GF-D8 (cell line): ENCODE measurements around the gene BRME1.

Source experiments
- DNase-seq: peaks from one replicate; lab custom pipeline; 2025; lab: John Stamatoyannopoulos, UW

The BRME1 gene

DNA sequence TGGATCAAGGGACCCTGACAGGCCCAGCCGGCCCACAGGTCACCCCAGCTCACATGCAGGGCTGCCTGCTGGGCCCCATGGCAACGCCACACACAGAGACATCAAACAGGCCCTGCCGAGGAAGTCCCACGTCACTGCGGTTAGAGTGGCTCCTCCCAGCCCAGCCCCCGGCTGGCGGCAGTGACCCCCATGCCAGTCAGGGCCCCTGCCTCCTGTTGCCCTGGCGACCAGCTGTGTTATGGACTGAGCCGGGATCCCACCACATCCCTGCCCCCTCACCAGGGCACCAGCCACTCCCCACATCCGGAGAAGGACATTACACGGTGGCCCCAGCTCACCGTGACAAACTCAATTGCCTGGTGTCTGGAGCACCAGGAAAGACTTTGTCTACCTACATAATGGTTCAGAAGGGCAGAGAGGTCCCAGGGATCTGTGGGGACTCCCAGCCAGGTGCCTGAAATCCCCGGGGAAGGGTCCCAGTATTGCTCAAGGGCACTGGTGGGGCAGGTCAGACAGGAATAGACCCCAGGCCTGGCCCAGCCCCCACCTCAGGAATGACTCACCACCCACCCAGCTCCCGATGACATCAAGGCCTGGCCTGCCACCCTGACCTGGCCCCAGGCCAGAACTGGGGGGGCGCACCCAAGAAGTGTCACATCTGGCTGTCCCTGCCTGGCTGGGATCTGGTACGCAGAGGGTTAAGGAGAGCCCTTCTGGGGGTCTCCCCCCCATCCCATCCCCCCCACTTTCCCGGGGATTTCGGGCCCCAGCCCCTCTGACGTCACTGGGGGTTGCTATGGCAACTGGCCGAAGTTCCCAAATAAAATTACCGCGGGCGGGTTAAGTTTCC, 59.1 kb downstream of the BRME1 start:
- DNase-seq = peak; percentile 91

DNA sequence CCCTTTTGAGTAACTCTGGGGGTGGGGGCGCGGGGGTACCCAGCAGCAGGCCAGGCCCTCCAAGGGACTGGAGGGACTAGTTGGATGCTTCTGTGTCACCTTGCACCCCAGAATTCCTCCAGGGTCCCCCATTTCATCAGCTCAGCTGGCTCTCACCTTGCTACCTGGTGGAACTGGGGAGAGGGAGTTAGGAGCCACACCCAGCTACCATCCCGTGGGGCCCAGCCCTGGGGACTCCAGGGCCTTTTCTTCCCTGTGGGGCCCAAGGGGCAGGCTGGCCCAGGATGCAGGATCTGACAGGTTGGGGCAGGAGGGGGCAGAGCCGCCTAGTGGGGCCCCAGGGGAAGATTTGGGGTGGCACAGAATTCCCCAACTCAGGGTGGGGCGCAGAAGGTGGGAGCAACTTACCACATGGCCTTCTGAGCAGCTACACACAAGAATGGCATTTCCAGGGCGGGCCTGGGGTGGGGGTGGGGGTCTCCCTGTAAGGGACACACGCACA, 61.7 kb downstream of the BRME1 start:
- no peak for DNase-seq

DNA sequence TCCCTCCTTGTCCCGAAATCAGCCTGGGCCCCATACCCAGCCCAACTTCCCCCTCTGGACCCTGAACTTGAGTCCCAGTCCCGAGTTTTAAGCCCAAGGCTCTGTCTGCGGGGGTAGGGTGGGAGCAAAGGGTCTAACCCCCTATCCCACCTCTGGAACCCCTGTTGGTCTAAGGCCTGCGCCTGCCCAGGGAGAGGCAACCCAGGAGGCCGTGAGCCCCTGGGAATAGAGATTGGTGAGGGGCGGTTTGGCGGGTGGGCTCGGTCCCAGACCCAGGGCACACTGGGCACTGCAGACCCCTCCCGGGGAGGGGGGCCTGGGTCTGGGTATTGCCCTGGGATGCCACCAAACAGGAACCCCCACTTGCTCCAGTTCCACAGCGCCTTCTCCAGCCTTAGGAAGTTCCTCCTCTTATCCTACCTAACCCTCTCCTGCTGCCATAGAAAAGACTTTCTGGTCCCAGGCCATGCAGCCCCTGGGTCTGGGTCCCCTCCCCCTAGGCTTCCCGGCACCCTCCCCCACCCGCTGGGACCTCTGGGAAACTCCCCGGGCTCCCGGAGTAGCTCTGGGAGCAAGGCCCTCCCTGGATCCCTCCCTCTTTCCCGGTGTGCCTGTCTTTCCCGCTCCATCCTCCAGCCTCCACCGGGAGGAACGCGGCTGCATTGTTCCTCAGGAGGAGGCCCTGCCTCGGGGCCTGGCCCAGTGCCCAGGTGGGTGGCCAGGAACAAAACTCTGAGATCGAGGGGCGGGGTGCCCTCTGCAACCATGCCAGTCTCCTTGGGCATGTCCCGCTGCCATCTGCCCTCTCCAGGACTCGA, 62.6 kb downstream of the BRME1 start:
- DNase-seq = no peak

DNA sequence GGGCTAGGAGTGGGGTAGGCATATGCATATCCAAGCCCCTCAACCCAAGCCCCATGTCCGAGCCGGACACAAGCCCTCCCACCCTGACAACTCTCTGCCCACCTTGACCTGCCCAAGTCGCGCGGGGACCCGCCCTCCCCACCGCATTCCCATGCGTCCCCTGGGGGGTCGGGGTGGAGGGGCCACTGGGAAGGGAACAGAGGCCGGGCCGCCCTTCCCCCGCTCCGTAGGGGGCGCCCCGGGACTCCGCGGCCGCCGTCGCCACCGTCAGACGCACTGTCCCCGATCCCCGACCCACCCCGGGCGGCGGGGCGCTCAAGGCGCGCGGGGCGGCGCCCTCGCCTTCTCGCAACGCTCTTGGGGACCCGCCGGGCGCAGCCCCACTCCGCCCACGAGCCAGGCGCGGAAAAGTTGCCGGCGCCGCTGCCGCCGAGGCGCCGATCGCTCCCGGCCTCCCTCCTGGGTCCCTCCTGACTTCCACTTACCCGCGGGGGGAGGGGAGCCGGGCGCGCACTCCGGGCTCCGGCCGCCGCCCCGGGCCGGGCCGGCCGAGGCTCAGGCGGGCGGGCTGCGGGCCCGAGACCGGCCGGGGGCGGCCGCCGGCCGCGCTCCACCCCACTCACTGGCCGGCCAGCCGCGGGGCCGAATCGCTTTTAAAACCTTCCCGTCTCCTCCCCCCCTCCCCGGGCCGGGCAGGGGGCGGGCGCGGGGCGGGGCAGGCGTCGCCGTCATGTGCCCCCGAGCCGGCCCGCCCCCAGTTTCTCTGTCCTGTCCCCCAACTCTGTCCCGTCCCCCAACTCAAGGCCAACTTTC, 63.4 kb downstream of the BRME1 start:
- no peak for DNase-seq

DNA sequence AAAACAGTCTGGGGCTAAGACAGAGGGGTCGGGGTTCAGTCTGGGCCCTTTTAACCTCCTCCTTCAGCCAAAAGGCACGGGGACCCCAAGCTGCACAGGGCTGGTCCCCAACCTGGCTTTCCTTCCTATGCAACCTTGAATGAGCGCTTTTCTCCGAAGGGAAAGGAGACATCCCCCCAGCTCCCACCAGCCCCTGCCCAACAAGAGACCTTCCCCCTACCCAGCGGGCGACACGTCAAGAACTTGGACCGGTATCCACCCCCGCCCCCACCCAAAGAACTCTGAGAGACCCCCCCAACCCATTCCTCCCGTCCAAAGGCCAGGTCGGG, 64.0 kb downstream of the BRME1 start:
- DNase-seq = no peak

DNA sequence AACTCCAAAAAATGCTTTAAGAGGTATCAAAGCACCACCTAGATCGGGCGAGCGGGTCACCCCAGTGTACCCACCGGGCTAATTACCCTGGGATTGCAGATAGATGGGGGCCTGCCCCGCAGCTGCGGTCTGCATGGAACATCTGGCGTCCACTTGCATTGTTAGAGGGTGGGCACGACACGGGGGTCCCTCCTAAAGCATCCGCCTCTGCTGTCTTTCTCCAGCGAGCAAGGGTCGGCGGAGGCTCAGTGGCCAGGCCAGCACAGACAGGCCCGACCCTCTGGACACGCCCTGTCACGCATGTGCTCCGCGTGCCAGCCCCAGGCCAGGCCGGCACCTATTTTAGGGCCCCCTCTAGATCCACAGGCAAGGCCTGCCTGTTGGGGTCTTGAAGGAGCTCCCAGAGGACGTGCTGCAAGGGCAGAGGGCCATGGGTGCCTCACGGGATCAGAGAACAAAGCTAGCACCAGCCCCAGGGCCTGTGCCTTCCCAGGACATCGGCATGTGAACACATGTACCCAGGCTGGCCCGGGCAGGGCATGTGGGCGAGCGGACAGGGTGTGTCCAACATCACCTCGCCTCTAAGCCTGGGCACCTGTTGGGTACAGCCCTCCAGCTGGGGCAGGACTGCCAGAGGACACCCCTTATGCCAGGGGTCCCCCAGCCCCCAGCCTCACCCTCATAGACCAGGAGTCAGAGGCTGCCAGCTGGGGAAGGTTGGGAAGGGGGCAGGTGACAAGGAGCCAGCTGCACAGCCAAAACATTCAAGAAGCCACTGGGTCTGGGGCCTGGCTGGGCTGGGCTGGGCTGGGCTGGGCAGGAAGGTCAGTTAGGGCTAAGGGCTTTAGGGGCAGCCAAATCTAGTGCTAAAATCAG, 64.6 kb downstream of the BRME1 start:
- no peak for DNase-seq

DNA sequence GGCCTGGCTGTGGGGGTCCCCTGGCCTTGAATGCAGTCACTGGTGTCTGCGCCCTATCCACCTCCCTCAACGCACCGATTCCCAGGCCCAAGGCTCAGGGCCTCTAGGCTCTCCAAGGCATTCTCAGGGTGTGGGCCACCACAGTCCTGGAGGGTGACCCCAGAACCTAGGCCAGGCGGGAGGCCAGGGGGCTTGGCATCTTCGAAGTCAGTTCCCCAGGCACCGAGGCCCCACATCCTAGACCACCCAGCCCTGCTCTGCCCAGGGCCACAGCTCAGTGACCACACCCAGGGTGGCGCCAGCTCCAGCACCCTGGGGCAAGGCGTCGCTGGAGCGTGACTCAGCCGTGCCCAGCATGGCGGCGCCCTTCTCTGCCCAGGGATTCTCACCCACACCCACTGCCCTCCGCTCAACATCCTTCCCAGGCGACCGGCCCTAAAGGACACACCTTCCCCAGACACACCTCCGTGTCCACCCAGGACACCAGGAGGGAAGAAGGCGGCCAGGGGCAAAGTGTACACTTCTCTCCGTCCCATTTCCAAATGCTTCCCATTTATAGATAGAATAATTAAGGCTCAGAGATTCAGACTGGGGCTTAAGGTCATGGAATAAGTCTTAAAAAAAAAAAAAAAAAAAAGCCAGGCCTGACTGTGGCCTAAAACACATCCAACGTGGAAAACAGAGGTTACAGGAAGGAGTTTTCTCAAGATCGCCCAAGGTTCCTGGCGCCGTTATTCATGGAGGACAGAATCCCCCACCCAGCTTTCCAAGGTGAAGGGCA, 65.4 kb downstream of the BRME1 start:
- DNase-seq = peak; percentile 25

DNA sequence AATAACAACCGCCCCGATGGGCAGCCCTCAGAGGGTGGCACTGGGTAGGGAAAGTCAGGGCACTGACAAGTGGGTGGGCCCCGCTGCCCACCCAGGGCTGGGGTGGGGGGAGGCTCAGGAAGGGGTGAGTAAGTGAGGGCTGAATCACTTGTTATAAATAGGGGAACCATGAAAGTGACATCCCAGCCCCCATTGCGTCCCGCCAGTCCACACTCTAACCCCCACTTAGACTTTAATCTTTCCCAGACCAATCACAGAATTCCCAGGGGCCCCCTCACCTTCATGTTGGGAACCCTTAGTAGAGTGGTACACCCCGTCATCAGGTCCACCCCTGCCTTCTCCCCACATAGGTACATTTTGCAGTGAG, 66.0 kb downstream of the BRME1 start:
- peak; percentile 46 for DNase-seq

DNA sequence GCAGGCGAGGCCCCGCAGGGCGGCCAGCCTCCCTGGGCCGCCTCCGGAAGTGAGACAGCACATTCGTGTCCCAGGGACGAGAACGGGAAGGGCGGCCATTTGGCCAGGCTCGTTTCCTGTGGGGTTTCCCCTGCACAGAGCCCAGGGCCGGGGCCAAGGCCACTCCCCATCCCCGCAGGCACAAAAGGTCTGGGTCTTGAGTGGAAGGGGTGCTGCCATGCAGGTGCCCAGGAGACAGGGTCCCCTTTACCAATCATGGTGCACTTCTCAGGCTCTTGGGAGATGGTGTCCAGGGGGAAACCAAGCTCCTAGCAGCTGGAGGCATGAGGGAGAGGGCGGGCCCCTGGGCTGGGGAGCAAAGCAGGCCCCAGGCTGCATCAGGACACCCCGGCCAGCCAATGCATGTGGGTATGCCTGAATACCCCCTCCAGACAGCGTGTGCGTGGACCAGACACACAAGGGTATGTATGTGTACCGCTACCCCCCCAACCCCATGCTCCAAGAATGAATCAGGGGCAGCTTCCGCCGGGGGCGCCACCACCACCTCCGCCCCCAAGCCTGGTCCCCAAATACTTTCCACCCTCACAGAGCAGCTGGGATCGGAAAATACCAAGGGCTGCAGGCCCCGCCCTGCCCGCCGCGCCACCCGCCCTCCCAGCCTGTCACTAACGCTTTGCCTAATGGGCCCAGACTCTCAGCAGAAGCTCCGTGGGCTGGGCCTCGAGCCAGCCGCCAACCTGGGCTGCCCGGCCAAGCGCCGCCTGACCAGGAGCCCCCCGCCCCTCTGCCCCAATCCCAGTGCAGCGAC, 66.6 kb downstream of the BRME1 start:
- peak; percentile 81 for DNase-seq

DNA sequence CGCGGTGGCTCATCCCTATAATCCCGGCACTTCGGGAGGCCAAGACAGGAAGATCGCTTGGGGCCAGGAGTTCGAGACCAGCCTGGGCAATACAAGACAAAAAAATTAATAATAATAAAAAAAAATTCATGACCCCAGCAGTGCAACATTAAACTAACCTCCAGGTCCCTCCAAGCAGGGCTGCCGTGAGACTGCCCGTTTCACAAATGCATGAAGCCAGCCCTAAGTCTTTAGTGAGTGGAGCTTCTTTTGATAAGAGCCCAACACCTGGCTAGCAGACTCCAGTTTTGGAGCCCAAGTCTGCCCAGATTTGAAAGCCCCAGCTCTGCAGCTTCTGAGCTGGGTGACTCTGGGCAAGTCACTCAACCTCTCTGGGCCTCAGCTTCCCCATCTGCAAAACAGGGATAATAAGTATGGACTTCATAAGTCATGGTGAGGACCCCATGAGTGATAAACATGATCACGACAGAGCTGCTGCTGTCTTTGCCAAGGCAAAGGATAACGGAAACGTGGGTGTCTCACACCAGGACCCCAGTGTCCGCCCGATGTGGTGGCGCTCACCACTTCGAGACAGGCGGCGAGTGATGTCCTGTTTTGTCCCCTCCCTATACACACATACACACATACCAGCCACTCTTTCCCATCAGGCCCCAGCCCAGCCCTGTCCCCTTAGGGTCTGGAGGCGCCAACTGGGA, 67.3 kb downstream of the BRME1 start:
- no peak for DNase-seq

DNA sequence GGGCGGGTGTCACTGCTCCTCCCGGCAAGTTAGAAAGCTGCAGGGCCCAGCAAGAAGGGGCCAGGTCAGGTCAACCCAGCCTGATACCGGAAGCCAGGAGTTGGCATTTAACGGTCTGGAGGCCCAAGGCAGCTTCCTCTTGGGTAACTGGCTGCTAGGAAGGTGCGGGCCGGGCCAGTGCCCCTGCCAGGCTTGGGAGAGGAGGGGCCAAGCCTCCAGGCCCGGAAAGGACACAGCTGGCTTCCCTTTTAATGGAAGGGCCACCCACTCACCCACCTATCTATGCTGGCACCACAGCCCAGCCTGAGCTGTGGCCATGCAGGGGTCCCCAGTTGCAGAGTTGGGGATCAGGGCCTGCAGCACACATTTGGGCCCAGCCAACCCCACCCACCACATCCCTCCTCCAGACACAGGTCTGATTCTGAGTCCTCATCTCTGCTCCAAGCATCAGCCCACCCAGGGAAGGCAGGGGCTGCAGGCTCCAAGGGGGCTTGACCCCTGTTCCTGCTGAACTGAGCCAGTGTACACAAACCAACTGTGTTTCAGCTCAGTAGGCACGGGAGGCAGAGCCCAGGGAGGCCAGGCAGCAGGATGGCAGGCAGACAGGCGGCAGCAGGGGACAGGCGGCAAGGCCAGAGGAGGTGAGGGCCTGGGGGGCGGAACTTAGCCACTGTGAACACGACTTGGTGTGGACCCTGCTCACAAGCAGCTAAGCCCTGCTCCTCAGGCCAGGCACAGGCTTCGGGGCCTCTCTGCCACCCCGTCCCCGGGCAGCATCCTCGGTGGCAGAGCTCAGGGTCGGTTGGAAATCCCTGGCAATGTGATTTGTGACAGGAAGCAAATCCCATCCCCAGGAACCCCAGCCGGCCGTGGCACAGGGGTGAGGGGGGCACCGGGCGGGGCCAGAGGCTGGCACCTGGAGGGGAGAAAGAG, 69.9 kb downstream of the BRME1 start:
- DNase-seq = peak; percentile 98

DNA sequence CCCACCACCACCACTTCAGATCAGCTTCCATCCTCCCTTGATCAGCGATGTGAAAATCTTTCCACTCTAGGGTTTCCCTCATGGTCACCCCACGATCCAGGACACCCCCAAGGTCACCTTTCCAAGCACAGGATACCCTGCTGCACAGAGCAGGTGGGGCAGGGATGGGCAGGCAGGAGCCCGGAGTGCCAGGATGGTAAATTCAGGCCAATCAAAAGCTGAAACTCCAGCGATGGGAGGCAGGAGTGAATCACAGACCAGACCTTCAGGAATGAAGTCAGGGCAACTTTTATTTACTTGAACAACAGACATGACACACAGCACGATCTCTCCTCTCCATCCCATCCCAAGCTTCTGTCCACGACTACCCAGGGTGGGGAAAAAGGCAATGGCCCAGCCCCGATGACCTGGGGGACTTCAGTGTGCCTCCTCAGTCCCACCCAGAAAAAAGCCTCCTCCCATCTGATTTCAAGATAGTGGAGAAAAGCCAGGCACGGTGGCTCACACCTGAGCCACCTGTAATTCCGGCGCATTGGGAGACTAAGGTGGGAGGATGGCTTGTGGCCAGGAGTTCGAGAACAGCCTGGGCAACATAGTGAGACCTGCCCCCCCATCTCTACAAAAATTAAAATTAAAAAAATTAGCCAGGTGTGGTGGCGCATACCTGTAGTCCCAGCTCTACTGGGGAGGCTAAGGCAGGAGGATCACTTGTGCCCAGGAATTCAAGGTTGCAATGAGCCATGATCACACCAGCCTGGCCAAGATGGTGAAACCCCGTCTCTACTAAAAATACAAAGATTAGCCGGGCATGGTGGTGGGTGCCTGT, 71.5 kb downstream of the BRME1 start:
- DNase-seq = no peak

DNA sequence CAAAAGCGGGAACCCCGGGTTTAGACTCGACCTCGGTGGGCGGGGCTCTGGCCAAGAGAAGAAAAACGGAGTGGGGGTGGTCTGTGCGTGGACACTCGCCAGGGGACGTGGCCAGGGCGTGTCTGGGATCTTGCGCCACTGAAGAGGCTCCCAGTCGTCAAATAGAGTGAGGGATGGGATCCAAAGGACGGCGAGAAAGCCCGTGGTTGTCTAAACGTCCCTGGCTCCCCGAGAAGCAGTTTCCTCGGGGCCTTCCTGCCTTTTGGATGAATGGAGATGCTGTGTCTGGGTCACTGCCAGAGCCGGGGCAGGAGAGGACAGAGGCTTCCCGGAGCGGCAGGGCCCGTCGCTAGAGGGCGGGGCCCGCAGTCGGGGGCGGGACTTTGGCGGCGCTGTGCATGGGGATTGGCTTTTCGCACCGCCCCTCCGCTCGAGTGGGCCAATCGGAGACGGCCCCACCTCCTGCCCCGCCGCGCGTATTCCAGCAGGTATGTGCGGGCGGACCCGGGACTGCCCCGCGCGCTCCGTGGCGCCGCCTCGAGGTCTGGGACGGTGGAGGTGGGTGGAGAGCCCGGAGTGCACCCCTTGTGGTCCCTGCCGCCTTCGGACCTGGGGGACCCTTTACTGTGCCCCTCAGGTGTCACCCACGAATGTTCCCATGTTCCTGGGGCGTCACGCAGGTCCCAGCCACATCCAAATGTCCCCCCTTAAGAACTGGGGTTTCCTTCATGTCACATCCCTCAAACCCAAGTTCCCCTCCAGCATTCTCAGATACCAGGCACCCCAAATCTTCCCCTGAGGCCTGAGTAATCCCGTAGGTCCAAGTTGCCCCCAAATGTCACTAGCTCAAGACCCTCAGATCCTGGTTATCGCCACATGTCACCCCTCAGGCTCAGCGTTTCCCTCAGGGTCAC, 72.3 kb downstream of the BRME1 start:
- DNase-seq = no peak
